ENCODE measurements around the gene KRT222. TPM values are rescaled to one million over a fixed set of nuclear protein-coding genes. Genes with fewer than 3 reads are reported as not detected.

The KRT222 gene
- total RNA-seq, 1 experiment from 2014 or later, result not detected

- CTCF ChIA-PET, result no interaction called here
- no TSS peak for BruUV-seq (replicated peaks)
- H3K27me3 ChIP-seq (replicated peaks; ENCODE audit: insufficient read depth, low read depth, low read length, poor library complexity), result no peaks in the 10 kb centered on the region
Observed at GRCh38 chr17:40696651-40697072, 31.7 kb upstream of the KRT222 start.

GRCh38 chr17:40695874-40696472 is 31.0 kb upstream of the KRT222 start:
- ChIA-PET CTCF (no interaction called here), POLR2A (ENCODE audit: low non-redundant PET) (no interaction called here)
- Histone ChIP-seq H3K27me3 (replicated peaks; ENCODE audit: insufficient read depth, low read depth, low read length, poor library complexity) (no peaks in the 10 kb centered on the region), H3K9me3 (ENCODE audit: low read depth, low read length, poor library complexity, severe bottlenecking) (no peaks in the 10 kb centered on the region), H3K4me3 (ENCODE audit: low read depth, low read length, poor library complexity, severe bottlenecking) (no peak overlapping the region), H3K27ac (ENCODE audit: low read depth, low read length, poor library complexity, severe bottlenecking) (no peak overlapping the region), H3K4me1 (ENCODE audit: insufficient read depth, low read length, poor library complexity, severe bottlenecking) (no peaks in the 10 kb centered on the region), H3K36me3 (ENCODE audit: insufficient read depth, low read length, poor library complexity, severe bottlenecking) (no peaks in the 10 kb centered on the region)
- intact Hi-C loops (cut with micrococcal nuclease; ENCODE audit: unreplicated experiment), result no loop called here
- TF ChIP-seq EZH2 (IDR thresholded peaks at IDR 0.05; ENCODE audit: borderline replicate concordance, low read depth, low read length, poor library complexity, severe bottlenecking), result no peak
- TF ChIP-seq CTCF (conservative IDR thresholded peaks at IDR 0.05; ENCODE audit: low read depth, low read length), result no peak
- no peak for DNase-seq (ENCODE audit: low spot score)
- no TSS peak for BruUV-seq (replicated peaks)

More at GRCh38 chr17:40696651-40697072, 31.7 kb upstream of the KRT222 start:
- no peak overlapping the region for H3K4me3 ChIP-seq (ENCODE audit: low read depth, low read length, poor library complexity, severe bottlenecking)
- intact Hi-C loops (cut with micrococcal nuclease; ENCODE audit: unreplicated experiment), result no loop called here
- H3K36me3 ChIP-seq (ENCODE audit: insufficient read depth, low read length, poor library complexity, severe bottlenecking), result no peaks in the 10 kb centered on the region
- no peak overlapping the region for H3K27ac ChIP-seq (ENCODE audit: low read depth, low read length, poor library complexity, severe bottlenecking)
- TF ChIP-seq CTCF (conservative IDR thresholded peaks at IDR 0.05; ENCODE audit: low read depth, low read length) (no peak), EZH2 (IDR thresholded peaks at IDR 0.05; ENCODE audit: borderline replicate concordance, low read depth, low read length, poor library complexity, severe bottlenecking) (no peak)
- H3K9me3 ChIP-seq (ENCODE audit: low read depth, low read length, poor library complexity, severe bottlenecking), result no peaks in the 10 kb centered on the region
- POLR2A ChIA-PET (ENCODE audit: low non-redundant PET), result no interaction called here
- H3K4me1 ChIP-seq (ENCODE audit: insufficient read depth, low read length, poor library complexity, severe bottlenecking), result no peaks in the 10 kb centered on the region
- DNase-seq (ENCODE audit: low spot score), result peak; percentile 1

- no peaks in the 10 kb centered on the region for H3K36me3 ChIP-seq (ENCODE audit: insufficient read depth, low read length, poor library complexity, severe bottlenecking)
- H3K9me3 ChIP-seq (ENCODE audit: low read depth, low read length, poor library complexity, severe bottlenecking), result no peaks in the 10 kb centered on the region
- intact Hi-C loops (cut with micrococcal nuclease; ENCODE audit: unreplicated experiment), result no loop called here
- ChIA-PET CTCF (no interaction called here), POLR2A (ENCODE audit: low non-redundant PET) (no interaction called here)
- no peaks in the 10 kb centered on the region for H3K4me1 ChIP-seq (ENCODE audit: insufficient read depth, low read length, poor library complexity, severe bottlenecking)
- DNase-seq (ENCODE audit: low spot score), result no peak
- BruUV-seq (replicated peaks), result no TSS peak
- TF ChIP-seq CTCF (conservative IDR thresholded peaks at IDR 0.05; ENCODE audit: low read depth, low read length), result no peak
- TF ChIP-seq EZH2 (IDR thresholded peaks at IDR 0.05; ENCODE audit: borderline replicate concordance, low read depth, low read length, poor library complexity, severe bottlenecking), result no peak
- no peak overlapping the region for H3K4me3 ChIP-seq (ENCODE audit: low read depth, low read length, poor library complexity, severe bottlenecking)
- H3K27ac ChIP-seq (ENCODE audit: low read depth, low read length, poor library complexity, severe bottlenecking), result no peak overlapping the region
- no peaks in the 10 kb centered on the region for H3K27me3 ChIP-seq (replicated peaks; ENCODE audit: insufficient read depth, low read depth, low read length, poor library complexity)
Observed at GRCh38 chr17:40694584-40694983, 29.6 kb upstream of the KRT222 start.
